HEK293T (cell line): Measurements from ENCODE around the gene FAM170B.

Experiments used
- ARNT ChIP-seq: fragments of 450-650 bp; IDR thresholded peaks from 2 replicates; pipeline ENCODE4 v1.6.1; 2017; ENCODE audit warnings: mild to moderate bottlenecking
- BHLHE40 ChIP-seq: fragments of 450-650 bp; IDR thresholded peaks from 2 replicates; pipeline ENCODE4 v1.6.1; 2016; ENCODE audit warnings: mild to moderate bottlenecking, moderate library complexity, borderline replicate concordance
- CTBP1 ChIP-seq: fragments of 450-650 bp; IDR thresholded peaks from 2 replicates; pipeline ENCODE4 v1.6.1; 2016; ENCODE audit warnings: borderline replicate concordance
- FOXA1 ChIP-seq: fragments of 450-650 bp; IDR thresholded peaks from 2 replicates; pipeline ENCODE4 v1.6.1; 2016; ENCODE audit warnings: mild to moderate bottlenecking
- FOXK2 ChIP-seq: fragments of 450-650 bp; IDR thresholded peaks from 2 replicates; pipeline ENCODE4 v1.6.1; 2016; ENCODE audit warnings: mild to moderate bottlenecking
- FOXM1 ChIP-seq: fragments of 450-650 bp; IDR thresholded peaks from 2 replicates; pipeline ENCODE4 v1.6.1; 2017; ENCODE audit warnings: mild to moderate bottlenecking, borderline replicate concordance
- HDGF ChIP-seq: fragments of 450-650 bp; IDR thresholded peaks from 2 replicates; pipeline ENCODE4 v1.6.1; 2017; ENCODE audit warnings: antibody characterized with exemption, borderline replicate concordance
- L3MBTL2 ChIP-seq: fragments of 450-650 bp; conservative IDR thresholded peaks from 2 replicates; pipeline ENCODE4 v1.6.1; 2016; ENCODE audit warnings: mild to moderate bottlenecking
- LEF1 ChIP-seq: fragments of 450-650 bp; IDR thresholded peaks from 2 replicates; pipeline ENCODE4 v1.6.1; 2017; ENCODE audit warnings: mild to moderate bottlenecking, borderline replicate concordance
- NFRKB ChIP-seq: fragments of 450-650 bp; IDR thresholded peaks from 2 replicates; pipeline ENCODE4 v1.6.1; 2016; ENCODE audit warnings: mild to moderate bottlenecking, moderate library complexity
- SP1 ChIP-seq: fragments of 450-650 bp; IDR thresholded peaks from 2 replicates; pipeline ENCODE4 v1.6.1; 2017
- SUZ12 ChIP-seq: fragments of 450-650 bp; IDR thresholded peaks from 2 replicates; pipeline ENCODE4 v1.6.1; 2016; ENCODE audit warnings: mild to moderate bottlenecking
- TARDBP ChIP-seq: fragments of 450-650 bp; IDR thresholded peaks from 2 replicates; pipeline ENCODE4 v1.6.1; 2016
- ZNF384 ChIP-seq: fragments of 450-650 bp; IDR thresholded peaks from 2 replicates; pipeline ENCODE4 v1.6.1; 2016

DNA sequence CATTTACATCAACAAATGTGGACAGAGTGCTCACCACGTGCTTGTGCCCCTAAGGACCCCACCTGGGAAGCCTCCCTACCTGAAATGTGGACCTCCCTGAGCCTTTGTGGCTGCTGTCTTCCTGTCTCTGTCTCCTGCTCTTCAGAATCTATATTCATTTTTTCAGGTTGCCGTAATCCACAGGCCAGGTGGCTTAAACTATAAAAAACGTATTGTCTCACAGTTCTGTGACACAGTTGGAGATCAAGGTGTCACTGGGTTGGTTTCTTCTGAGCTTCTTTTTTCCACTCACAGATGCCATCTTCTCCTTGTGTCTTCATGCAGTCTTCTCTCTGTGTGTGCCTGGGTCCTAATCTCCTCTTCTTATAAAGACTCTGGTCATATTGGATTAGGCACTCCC, 12.9 kb downstream of the FAM170B start:
- TF ChIP-seq SP1 (no peak), FOXA1 (no peak), ZNF384 (no peak), L3MBTL2 (no peak), BHLHE40 (no peak), SUZ12 (no peak), HDGF (no peak), TARDBP (no peak), FOXM1 (no peak), CTBP1 (no peak), ARNT (no peak), NFRKB (no peak), LEF1 (no peak), FOXK2 (no peak)
